ENCODE data around the gene FAXDC2.

The FAXDC2 gene

DNA sequence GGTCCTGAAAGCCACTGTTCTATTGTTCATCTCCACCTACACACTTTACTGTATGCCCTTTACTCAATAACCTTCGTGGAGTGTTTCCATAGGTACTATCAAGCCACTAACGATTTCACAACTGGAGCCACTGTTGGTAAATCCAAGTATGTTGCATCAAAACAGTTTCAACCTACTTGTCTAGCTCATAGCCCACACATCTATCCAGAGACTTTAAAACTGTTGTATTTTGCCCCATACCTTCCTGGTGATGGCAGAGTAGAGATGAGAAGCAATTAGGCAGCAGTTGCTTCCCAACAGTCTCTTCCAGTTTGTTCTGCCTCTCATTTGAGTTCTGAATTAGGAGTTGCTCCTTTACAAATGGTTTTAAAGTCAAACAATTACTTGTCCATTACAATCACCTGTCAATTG lies 607 bp downstream of the FAXDC2 start:
- DNase-seq (ENCODE audit: insufficient read length, low spot score), result no peak
- TF ChIP-seq, protein P1, sequence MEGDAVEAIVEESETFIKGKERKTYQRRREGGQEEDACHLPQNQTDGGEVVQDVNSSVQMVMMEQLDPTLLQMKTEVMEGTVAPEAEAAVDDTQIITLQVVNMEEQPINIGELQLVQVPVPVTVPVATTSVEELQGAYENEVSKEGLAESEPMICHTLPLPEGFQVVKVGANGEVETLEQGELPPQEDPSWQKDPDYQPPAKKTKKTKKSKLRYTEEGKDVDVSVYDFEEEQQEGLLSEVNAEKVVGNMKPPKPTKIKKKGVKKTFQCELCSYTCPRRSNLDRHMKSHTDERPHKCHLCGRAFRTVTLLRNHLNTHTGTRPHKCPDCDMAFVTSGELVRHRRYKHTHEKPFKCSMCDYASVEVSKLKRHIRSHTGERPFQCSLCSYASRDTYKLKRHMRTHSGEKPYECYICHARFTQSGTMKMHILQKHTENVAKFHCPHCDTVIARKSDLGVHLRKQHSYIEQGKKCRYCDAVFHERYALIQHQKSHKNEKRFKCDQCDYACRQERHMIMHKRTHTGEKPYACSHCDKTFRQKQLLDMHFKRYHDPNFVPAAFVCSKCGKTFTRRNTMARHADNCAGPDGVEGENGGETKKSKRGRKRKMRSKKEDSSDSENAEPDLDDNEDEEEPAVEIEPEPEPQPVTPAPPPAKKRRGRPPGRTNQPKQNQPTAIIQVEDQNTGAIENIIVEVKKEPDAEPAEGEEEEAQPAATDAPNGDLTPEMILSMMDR (IDR thresholded peaks at IDR 0.05; ENCODE audit: insufficient read depth, missing control alignments), result no peak
- no peak for FAIRE-seq

DNA sequence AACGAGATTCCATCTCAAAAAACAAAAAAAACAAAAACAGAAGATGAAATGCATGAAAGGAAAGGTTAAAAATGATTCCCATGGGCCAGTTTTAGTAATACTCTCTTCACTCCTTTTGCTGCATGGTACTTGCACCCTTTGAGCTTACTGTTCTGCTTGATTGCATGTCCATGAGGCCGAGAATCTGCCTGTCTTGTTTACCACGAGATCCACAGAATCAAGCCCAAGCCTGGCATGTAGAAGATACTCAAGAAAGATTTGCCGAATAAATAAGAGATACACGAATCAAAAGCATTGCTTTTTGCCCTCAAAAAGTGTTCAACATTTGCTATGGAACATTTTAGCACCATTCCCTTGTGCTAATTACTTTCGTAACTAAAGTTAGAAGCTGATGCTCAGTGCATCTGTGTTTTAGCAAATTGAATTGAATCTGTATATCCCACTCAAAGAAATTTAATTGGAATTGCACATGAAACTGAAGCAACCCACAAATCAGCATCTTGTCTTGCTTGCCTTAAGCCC lies 1.1 kb downstream of the FAXDC2 start:
- TF ChIP-seq, protein P1 (IDR thresholded peaks at IDR 0.05; ENCODE audit: insufficient read depth, missing control alignments), result no peak
- DNase-seq (ENCODE audit: insufficient read length, low spot score) (no peak), FAIRE-seq (no peak)

DNA sequence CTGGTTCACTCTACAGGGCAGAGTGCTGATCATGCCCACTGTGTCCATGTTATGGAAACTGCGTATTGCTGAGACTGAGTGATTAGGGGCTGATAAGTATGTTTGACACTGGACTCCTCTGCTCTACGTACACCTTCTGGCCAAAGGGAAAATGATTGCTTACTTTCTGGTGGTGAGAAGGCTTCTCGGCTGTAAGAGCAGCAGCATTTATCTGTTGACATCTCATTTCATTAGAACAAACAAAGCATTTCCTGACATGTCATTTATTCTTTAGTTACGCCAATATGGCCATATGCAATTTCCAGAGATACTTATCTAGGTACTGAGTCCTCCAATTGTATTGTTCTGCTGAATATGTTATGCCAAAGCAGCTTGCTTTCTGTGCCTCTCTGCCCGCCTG lies 5.6 kb downstream of the FAXDC2 start:
- FAIRE-seq, result no peak
- DNase-seq (ENCODE audit: insufficient read length, low spot score), result no peak
- TF ChIP-seq, protein P1 (IDR thresholded peaks at IDR 0.05; ENCODE audit: insufficient read depth, missing control alignments), result no peak

DNA sequence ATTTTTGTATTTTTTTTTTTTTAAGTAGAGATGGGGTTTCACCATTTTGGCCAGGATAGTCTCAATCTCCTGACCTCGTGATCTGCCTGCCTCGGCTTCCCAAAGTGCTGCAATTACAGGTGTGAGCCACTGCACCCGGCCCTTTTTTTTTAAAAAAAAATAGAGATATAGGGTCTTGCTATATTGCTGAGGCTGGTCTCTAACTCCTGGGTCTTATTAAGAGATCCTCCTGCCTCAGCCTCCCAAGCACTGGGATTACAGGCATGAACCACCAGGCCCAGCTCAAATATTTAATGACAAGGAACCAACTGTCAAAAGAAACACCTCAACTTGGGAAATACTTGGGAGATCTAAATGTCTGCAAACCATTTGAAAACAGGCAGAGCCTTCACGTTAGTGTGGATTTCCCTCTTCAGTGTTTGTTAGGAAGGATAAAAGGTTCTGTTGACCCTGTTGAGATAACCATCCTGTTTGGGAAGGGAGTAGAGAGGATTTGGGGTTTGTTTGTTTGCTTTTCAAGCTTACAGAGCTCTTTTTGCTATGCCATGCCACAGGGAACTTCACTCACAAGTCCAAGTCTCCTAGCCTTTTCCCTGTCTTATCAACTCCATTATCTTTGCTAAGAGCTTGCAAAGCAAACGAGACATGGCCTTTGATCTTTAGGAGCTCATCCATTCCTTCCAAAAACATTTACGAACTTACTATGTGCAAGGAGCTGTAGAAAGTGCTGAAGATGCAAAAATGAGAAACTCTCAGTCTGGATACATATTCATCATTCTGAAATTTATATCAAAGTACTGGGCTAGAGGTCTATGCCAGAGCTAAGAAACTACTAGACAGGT lies 7.5 kb downstream of the FAXDC2 start:
- DNase-seq (ENCODE audit: insufficient read length, low spot score), result no peak
- TF ChIP-seq, protein P1 (IDR thresholded peaks at IDR 0.05; ENCODE audit: insufficient read depth, missing control alignments), result no peak
- no peak for FAIRE-seq

DNA sequence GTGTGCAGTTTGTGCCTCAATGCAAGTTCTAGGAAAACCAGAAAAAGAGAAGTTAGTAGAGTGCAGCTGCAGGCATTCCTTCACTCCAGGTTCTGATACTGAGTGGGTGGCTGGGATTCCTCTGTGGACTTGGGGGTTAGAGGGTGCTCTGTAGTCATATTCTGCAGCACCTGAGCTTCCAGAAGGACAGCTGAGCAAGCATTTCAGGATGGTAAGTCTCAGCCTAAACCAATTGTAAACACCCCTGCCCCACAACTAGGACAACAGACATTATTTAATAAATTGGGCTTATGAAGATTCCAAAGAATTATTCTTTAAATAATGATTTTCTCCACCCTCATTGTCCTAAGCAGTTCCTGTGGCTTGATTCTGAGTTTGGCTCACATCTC lies 9.1 kb downstream of the FAXDC2 start:
- FAIRE-seq, result no peak
- DNase-seq (ENCODE audit: insufficient read length, low spot score), result no peak
- TF ChIP-seq, protein P1 (IDR thresholded peaks at IDR 0.05; ENCODE audit: insufficient read depth, missing control alignments), result no peak

DNA sequence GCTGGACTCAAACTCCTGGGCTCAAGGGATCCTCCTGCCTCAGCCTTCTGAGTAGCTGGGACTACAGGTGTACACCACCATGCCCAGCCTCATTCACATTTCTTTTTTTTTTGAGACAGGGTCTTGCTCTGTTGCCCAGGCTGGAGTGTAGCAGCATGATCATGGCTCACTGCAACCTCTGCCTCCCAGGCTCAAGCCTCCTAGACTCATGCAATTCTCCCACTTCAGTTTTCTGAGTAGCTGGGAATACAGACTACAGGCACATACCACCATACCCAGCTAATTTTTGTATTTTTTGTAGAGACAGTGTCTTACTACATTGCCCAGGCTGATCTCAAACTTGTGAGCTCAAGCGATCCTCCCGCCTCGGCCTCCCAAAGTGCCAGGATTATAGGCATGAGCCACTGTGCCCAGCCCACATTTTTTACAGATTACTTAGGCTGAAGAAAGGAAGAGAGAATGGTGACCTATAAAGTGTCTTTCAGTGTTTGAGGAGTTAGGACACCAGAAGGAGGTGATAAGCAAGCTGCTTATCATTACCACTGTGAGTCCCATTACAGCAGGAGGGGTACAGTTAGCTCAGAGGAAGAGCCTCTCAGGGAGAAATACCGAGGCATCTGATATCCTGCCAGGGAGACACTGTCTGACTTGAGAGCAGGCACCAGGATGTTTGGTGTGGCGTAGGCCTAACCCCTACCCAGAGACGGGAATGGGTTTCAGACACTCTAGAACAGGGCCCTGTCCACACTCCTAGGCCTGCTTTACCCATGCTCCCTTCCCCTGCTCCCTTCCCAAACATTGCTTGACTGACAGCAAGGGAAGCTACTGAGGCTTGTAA lies 9.7 kb downstream of the FAXDC2 start:
- TF ChIP-seq, protein P1 (IDR thresholded peaks at IDR 0.05; ENCODE audit: insufficient read depth, missing control alignments), result no peak
- FAIRE-seq, result no peak
- no peak for DNase-seq (ENCODE audit: insufficient read length, low spot score)

Measured in D721Med (cell line).